ENCODE results near the gene FLT3LG. TPM values are rescaled to one million over a fixed set of nuclear protein-coding genes. Genes with fewer than 3 reads are reported as not detected.
A peak's percentile ranks its signal among the peaks of the same experiment; 100 is the strongest.
"Not testable (repeated sequence)": the region's sequence is repeated elsewhere in the genome, so short reads cannot be mapped to it uniquely, and the experiment has no call there.

Gene FLT3LG
- total and polyA plus RNA-seq, 2 of the 8 experiments (the other 6 are each of a cell fraction or from before 2014, with no cell fraction given) = 1.6 to 3.2 TPM

DNA sequence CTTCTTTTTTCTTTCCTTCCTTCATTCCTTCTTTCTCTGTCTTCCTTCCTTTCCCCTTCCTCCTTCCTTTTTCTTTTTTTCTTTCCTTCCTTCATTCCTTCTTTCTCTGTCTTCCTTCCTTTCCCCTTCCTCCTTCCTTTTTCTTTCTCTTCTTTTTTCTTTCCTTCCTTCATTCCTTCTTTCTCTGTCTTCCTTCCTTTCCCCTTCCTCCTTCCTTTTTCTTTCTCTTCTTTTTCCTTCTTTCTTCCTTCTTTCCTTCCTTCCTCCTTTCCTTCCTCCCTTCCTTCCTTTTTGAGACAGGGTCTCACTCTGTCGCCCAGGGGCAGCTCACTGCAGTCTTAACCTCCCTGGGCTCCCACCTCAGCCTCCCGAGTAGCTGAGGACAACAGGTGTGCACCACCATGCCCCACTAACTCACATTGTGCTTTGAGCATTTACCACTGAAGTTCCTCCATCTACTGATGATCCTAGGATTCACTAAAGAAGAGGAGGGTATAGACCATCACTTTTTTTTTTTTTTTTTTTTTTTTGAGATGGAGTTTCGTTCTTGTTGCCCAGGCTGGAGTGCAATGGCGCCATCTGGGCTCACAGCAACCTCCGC lies 29.8 kb upstream of the FLT3LG start:
- H2AFZ ChIP-seq (ENCODE audit: low read length); H4K5ac ChIP-seq (ENCODE audit: insufficient read length, low read depth, low read length); H3K4me3 ChIP-seq (ENCODE audit: extremely low read depth in 1 of 4, insufficient read depth in 2 of 4, low read depth in 3 of 4, low read length in 4 of 4); H3K23ac ChIP-seq (ENCODE audit: insufficient read length); H4K8ac ChIP-seq (ENCODE audit: extremely low read depth, insufficient read depth, low read length); H3K4ac ChIP-seq (replicated peaks; ENCODE audit: insufficient read length, low read depth, low read length); H3K9me3 ChIP-seq (ENCODE audit: insufficient read depth in 2 of 2, low read depth in 1 of 2, low read length in 1 of 2); H4K91ac ChIP-seq (replicated peaks; ENCODE audit: insufficient read length, low read length); H3K18ac ChIP-seq (ENCODE audit: extremely low read depth, low read length); FAIRE-seq; H3K27ac ChIP-seq (ENCODE audit: low read depth, low read length); H3K9ac ChIP-seq (replicated peaks in 1 of 4; ENCODE audit: extremely low read depth in 1 of 4, low read depth in 3 of 4, low read length in 3 of 4); H2AK5ac ChIP-seq (ENCODE audit: low read depth, low read length); H2BK5ac ChIP-seq (ENCODE audit: low read depth, low read length); H3K14ac ChIP-seq (ENCODE audit: insufficient read length); H2BK120ac ChIP-seq (replicated peaks; ENCODE audit: low read depth, low read length); H3K56ac ChIP-seq (replicated peaks; ENCODE audit: insufficient read length, low read depth, low read length); DNase-seq (ENCODE audit: low read depth in 1 of 2, low spot score in 2 of 2); H3K79me2 ChIP-seq (ENCODE audit: control insufficient read depth in 1 of 2, insufficient read depth in 2 of 2, low read length in 2 of 2); H3K79me1 ChIP-seq (ENCODE audit: low read depth, low read length); H2BK15ac ChIP-seq (ENCODE audit: low read length); H2BK12ac ChIP-seq (ENCODE audit: low read depth, low read length); H2BK20ac ChIP-seq (ENCODE audit: low read length): not testable (repeated sequence)
- peak overlapping the region; percentile 53 to 72; a peak in 2 of 4 replicates for H3K4me2 ChIP-seq (ENCODE audit: insufficient read depth in 1 of 2, low read depth in 2 of 2, low read length in 2 of 2)
- peaks cover 9 to 14% (median 12%) of the 10 kb centered on the region in 4 experiments; a peak in 6 of 8 replicates for H3K36me3 ChIP-seq (ENCODE audit: control insufficient read depth in 2 of 4, insufficient read depth in 4 of 4, low read length in 3 of 4)
- peaks cover 9 to 13% of the 10 kb centered on the region in 2 experiments for H4K20me1 ChIP-seq (replicated peaks in 1 of 2; ENCODE audit: control insufficient read depth in 1 of 2, insufficient read depth in 2 of 2, low read length in 2 of 2)
- H3K27me3 ChIP-seq (replicated peaks in 1 of 4; ENCODE audit: control insufficient read depth in 3 of 4, extremely low read depth in 1 of 4, insufficient read depth in 3 of 4, low read length in 3 of 4) = peaks cover 14 to 19% (median 18%) of the 10 kb centered on the region in 4 experiments
- ChIA-PET POLR2A (ENCODE audit: partially characterized antibody) (interaction anchor here (0.6 to 1.6 kb wide), 6 partner anchors 45 to 570 kb away, joined by 3 to 5 read pairs (median 3); no protein-coding TSS in a partner anchor), CTCF (ENCODE audit: partially characterized antibody) (interaction anchor here (0.6 to 7.9 kb wide), 12 partner anchors 10 to 584 kb away, joined by 3 to 88 read pairs (median 4); no protein-coding TSS in a partner anchor)
- WGBS, 2 experiments (ENCODE audit: extremely low coverage in 1 of 2, insufficient coverage in 1 of 2, insufficient read length in 1 of 2, insufficient replicate concordance in 2 of 2, low coverage in 1 of 2, low lambda C conversion rate in 2 of 2, missing lambda C conversion rate in 1 of 2) = 76% methylated on average over 3 of the region's 5 CpGs; no CpG with 5 or more reads in 1 of the 2 experiments
- H3K23me2 ChIP-seq (ENCODE audit: low read depth, low read length) = peaks cover 18% of the 10 kb centered on the region; the same call in 1 of the 2 replicates
- peaks cover 0 to 14% (median 12%) of the 10 kb centered on the region in 4 experiments; a peak in 6 of 7 replicates for H3K4me1 ChIP-seq (replicated peaks in 1 of 4; ENCODE audit: control insufficient read depth in 3 of 4, insufficient read depth in 4 of 4, low read length in 3 of 4)

All from H1 (cell line).